Measurements from ENCODE around the gene ARID1B.
"Not testable (repeated sequence)": the region's sequence is repeated elsewhere in the genome, so short reads cannot be mapped to it uniquely, and the experiment has no call there.

ARID1B gene

DNA sequence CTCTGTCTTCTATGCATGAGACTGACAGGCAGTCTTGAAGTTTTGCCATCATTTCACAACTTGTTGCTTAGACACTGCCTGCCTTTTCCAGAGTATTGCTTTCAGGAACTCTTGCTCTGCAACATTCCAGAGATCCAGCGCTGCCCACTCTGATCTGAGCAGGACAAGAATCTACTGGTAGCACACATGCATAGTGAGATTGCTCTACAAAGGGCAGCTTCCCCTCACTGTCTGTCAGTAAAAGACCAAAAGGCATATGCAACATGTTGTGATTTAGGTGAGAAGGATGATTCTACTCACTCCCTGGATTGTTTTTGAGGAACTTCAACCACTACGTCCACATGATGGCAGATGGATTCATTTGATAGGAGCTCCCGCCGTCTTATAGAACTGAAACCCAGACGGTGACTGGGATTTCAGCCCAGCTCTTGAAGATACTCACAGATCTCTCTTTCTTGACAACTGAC, 259.1 kb downstream of the ARID1B start:
- TF ChIP-seq CTCF (IDR thresholded peaks at IDR 0.05) = no peak
- Histone ChIP-seq H3K36me3 (no peaks in the 10 kb centered on the region), H3K27ac (peak overlapping the region; percentile 50 to 55), H3K9me3 (no peaks in the 10 kb centered on the region), H3K4me1 (peaks cover 0 to 57% (median 34%) of the 10 kb centered on the region in 4 donors), H3K27me3 (no peaks in the 10 kb centered on the region), H3K4me3 (no peak overlapping the region)
- no peak for DNase-seq
- intact Hi-C loops (cut with DNase I; ENCODE audit: low total_unique reads) = loop anchor here (5.0 kb wide), 1 partner anchor 146 kb away; no protein-coding TSS in a partner anchor

GRCh38 chr6:157037165-157037564, 260.0 kb downstream of the ARID1B start:
- no peak overlapping the region for H3K4me3 ChIP-seq
- no peaks in the 10 kb centered on the region for H3K27me3 ChIP-seq
- intact Hi-C loops (cut with DNase I; ENCODE audit: low total_unique reads) = loop anchor here (5.0 kb wide), 1 partner anchor 145 kb away; no protein-coding TSS in a partner anchor
- DNase-seq = no peak
- TF ChIP-seq CTCF (IDR thresholded peaks at IDR 0.05) = no peak
- H3K36me3 ChIP-seq = no peaks in the 10 kb centered on the region
- no peaks in the 10 kb centered on the region for H3K9me3 ChIP-seq
- H3K4me1 ChIP-seq = peaks cover 0 to 56% (median 34%) of the 10 kb centered on the region in 4 donors
- H3K27ac ChIP-seq = peak overlapping the region; percentile 50 to 55

GRCh38 chr6:157038610-157039009, 261.4 kb downstream of the ARID1B start:
- TF ChIP-seq CTCF (IDR thresholded peaks at IDR 0.05) = no peak

GRCh38 chr6:157039639-157040038, 262.5 kb downstream of the ARID1B start:
- not testable (repeated sequence) for DNase-seq, H3K4me3 ChIP-seq
- intact Hi-C loops (cut with DNase I; ENCODE audit: low total_unique reads) = loop anchor here (5.0 to 10.0 kb wide), 2 partner anchors 143 to 475 kb away; no protein-coding TSS in a partner anchor

More at GRCh38 chr6:157038610-157039009, 261.4 kb downstream of the ARID1B start:
- Histone ChIP-seq H3K4me3 (no peak overlapping the region), H3K4me1 (peaks cover 0 to 42% (median 28%) of the 10 kb centered on the region in 4 donors), H3K27me3 (no peaks in the 10 kb centered on the region), H3K36me3 (no peaks in the 10 kb centered on the region), H3K27ac (no peak overlapping the region), H3K9me3 (no peaks in the 10 kb centered on the region)
- no peak for DNase-seq
- intact Hi-C loops (cut with DNase I; ENCODE audit: low total_unique reads) = loop anchor here (5.0 kb wide), 1 partner anchor 144 kb away; no protein-coding TSS in a partner anchor

GRCh38 chr6:157040191-157040590, 263.0 kb downstream of the ARID1B start:
- Histone ChIP-seq H3K4me1 (peaks cover 0 to 27% (median 21%) of the 10 kb centered on the region in 4 donors), H3K9me3 (no peaks in the 10 kb centered on the region), H3K27me3 (no peaks in the 10 kb centered on the region), H3K36me3 (no peaks in the 10 kb centered on the region), H3K4me3 (no peak overlapping the region), H3K27ac (no peak overlapping the region)
- intact Hi-C loops (cut with DNase I; ENCODE audit: low total_unique reads) = loop anchor here (10.0 kb wide), 1 partner anchor 475 kb away; no protein-coding TSS in a partner anchor
- no peak for TF ChIP-seq CTCF (IDR thresholded peaks at IDR 0.05)
- no peak for DNase-seq

More at GRCh38 chr6:157039639-157040038, 262.5 kb downstream of the ARID1B start:
- not testable (repeated sequence) for H3K9me3 ChIP-seq, H3K27me3 ChIP-seq, H3K27ac ChIP-seq, H3K36me3 ChIP-seq
- peaks cover 0 to 32% (median 24%) of the 10 kb centered on the region in 4 donors for H3K4me1 ChIP-seq

- Histone ChIP-seq H3K4me3 (no peak overlapping the region), H3K4me1 (peaks cover 0 to 38% (median 17%) of the 10 kb centered on the region in 4 donors), H3K27me3 (no peaks in the 10 kb centered on the region), H3K36me3 (no peaks in the 10 kb centered on the region), H3K9me3 (no peaks in the 10 kb centered on the region), H3K27ac (no peak overlapping the region)
- peak; percentile 32 to 40 for TF ChIP-seq CTCF (IDR thresholded peaks at IDR 0.05)
- intact Hi-C loops (cut with DNase I; ENCODE audit: low total_unique reads) = loop anchor here (10.0 kb wide), 1 partner anchor 481 kb away; no protein-coding TSS in a partner anchor
- no peak for DNase-seq
These were observed 268.8 kb downstream of the ARID1B start for GRCh38 chr6:157045831-157046454.
